Measurements from ENCODE around the gene IST1.

Gene IST1

GRCh38 chr16:71966932-71967331, 71.6 kb downstream of the IST1 start:
- no peak for DNase-seq

DNA sequence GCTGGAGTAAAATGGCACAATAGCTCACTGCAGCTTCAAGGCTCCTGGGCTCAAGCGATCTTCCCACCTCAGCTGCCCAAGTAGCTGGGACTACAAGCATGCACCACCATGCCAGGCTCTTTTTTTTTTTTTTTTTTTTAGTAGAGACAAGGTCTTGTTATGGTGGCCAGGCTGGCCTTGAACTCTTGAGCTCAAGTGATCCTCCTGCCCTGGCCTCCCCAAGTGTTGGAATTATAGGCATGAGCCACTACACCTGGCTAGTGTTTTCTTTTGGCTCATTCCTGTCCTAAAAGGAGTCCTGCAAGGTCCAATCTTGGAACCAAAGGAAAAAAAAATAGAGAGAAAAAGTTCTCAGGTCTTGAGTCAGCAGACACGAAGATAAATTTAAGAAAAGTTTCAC, 74.0 kb downstream of the IST1 start:
- no peak for DNase-seq

DNA sequence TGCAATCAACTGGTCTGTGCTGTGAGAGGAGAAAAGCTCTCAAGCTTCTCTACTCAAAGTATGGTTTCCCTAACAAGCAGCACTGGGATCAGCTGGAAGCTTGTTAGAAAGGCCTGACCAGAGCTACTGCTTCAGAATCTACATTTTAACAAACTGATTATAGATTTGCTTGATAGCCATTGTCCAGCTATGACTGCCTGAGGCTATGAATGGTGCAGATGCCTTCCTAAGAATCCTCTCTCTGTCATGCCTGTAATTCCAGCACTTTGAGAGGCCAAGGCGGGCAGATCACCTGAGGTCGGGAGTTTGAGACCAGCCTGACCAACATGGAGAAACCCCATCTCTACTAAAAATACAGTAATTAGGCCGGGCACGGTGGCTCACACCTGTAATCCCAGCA, 76.2 kb downstream of the IST1 start:
- DNase-seq, result no peak

- no peak for DNase-seq
These were observed 77.0 kb downstream of the IST1 start for GRCh38 chr16:71972356-71972755.

- DNase-seq, result no peak
These were observed 77.7 kb downstream of the IST1 start for GRCh38 chr16:71973001-71973400.

- no peak for DNase-seq
These were observed 78.9 kb downstream of the IST1 start for GRCh38 chr16:71974068-71974818.

Data from eye (tissue), 1 donor.